Neural progenitor cell (in vitro differentiated cells): ENCODE measurements around the gene GTF2IRD2.
"Not testable (repeated sequence)": the region's sequence is repeated elsewhere in the genome, so short reads cannot be mapped to it uniquely, and the experiment has no call there.

Experiments used
- CTCF ChIP-seq: fragments of 200-600 bp; sonication (generic); IDR thresholded peaks from 2 replicates; pipeline ENCODE4 v1.5.1; 2017; ENCODE audit warnings: antibody characterized with exemption, mild to moderate bottlenecking
- EZH2 ChIP-seq: fragments of 200-600 bp; sonication (generic); IDR thresholded peaks from 2 replicates; pipeline ENCODE4 v1.6.1; 2017; ENCODE audit warnings: antibody characterized with exemption, mild to moderate bottlenecking, moderate library complexity
- EZH2phosphoT487 ChIP-seq: fragments of 200-600 bp; sonication (generic); IDR thresholded peaks from 2 replicates; pipeline ENCODE4 v1.6.1; 2017; ENCODE audit warnings: antibody characterized with exemption

GRCh38 chr7:74756673-74757072 lies 94.7 kb downstream of the GTF2IRD2 start:
- TF ChIP-seq EZH2, CTCF, EZH2phosphoT487: not testable (repeated sequence)
